Measurements from ENCODE around the gene KLHL15. TPM values are rescaled to one million over a fixed set of nuclear protein-coding genes. Genes with fewer than 3 reads are reported as not detected.
A peak's percentile ranks its signal among the peaks of the same experiment; 100 is the strongest.

The KLHL15 gene
- total RNA-seq, 1 donor, result 13.2 TPM

- DNase-seq (ENCODE audit: low read depth), result peak; percentile 90
- TF ChIP-seq CTCF (IDR thresholded peaks at IDR 0.05; ENCODE audit: insufficient read depth, low read length), result no peak
- H3K4me3 ChIP-seq (ENCODE audit: low read depth, low read length), result peak overlapping the region; percentile 81
Observed at GRCh38 chrX:24024819-24025740, 1.9 kb downstream of the KLHL15 start.

- no peak for TF ChIP-seq CTCF (IDR thresholded peaks at IDR 0.05; ENCODE audit: insufficient read depth, low read length)
- DNase-seq (ENCODE audit: low read depth), result peak; percentile 25
Observed at GRCh38 chrX:24023972-24024669, 2.9 kb downstream of the KLHL15 start.

GRCh38 chrX:24023544-24023943, 3.4 kb downstream of the KLHL15 start:
- DNase-seq (ENCODE audit: low read depth), result no peak
- peak overlapping the region; percentile 70 for H3K4me3 ChIP-seq (ENCODE audit: low read depth, low read length)
- TF ChIP-seq CTCF (IDR thresholded peaks at IDR 0.05; ENCODE audit: insufficient read depth, low read length), result no peak

More at GRCh38 chrX:24023972-24024669, 2.9 kb downstream of the KLHL15 start:
- peak overlapping the region; percentile 70 for H3K4me3 ChIP-seq (ENCODE audit: low read depth, low read length)

- DNase-seq (ENCODE audit: low read depth), result peak; percentile 27
- no peak for TF ChIP-seq CTCF (IDR thresholded peaks at IDR 0.05; ENCODE audit: insufficient read depth, low read length)
- no peak overlapping the region for H3K4me3 ChIP-seq (ENCODE audit: low read depth, low read length)
Observed at GRCh38 chrX:24020306-24020876, 6.6 kb downstream of the KLHL15 start.

GRCh38 chrX:24019448-24019847, 7.5 kb downstream of the KLHL15 start:
- no peak for DNase-seq (ENCODE audit: low read depth)
- TF ChIP-seq CTCF (IDR thresholded peaks at IDR 0.05; ENCODE audit: insufficient read depth, low read length), result no peak
- H3K4me3 ChIP-seq (ENCODE audit: low read depth, low read length), result no peak overlapping the region

GRCh38 chrX:24018809-24019208, 8.2 kb downstream of the KLHL15 start:
- DNase-seq (ENCODE audit: low read depth), result no peak
- no peak overlapping the region for H3K4me3 ChIP-seq (ENCODE audit: low read depth, low read length)
- no peak for TF ChIP-seq CTCF (IDR thresholded peaks at IDR 0.05; ENCODE audit: insufficient read depth, low read length)
